ENCODE data around the gene IST1.

IST1 gene

GRCh38 chr16:71878911-71879310, 16.4 kb upstream of the IST1 start:
- H3K27ac ChIP-seq: no peak overlapping the region
- H3K4me3 ChIP-seq: no peak overlapping the region
- TF ChIP-seq, protein P1, sequence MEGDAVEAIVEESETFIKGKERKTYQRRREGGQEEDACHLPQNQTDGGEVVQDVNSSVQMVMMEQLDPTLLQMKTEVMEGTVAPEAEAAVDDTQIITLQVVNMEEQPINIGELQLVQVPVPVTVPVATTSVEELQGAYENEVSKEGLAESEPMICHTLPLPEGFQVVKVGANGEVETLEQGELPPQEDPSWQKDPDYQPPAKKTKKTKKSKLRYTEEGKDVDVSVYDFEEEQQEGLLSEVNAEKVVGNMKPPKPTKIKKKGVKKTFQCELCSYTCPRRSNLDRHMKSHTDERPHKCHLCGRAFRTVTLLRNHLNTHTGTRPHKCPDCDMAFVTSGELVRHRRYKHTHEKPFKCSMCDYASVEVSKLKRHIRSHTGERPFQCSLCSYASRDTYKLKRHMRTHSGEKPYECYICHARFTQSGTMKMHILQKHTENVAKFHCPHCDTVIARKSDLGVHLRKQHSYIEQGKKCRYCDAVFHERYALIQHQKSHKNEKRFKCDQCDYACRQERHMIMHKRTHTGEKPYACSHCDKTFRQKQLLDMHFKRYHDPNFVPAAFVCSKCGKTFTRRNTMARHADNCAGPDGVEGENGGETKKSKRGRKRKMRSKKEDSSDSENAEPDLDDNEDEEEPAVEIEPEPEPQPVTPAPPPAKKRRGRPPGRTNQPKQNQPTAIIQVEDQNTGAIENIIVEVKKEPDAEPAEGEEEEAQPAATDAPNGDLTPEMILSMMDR (IDR thresholded peaks at IDR 0.05): no peak
- no peak for DNase-seq (ENCODE audit: low spot score)

- TF ChIP-seq, protein P1 (IDR thresholded peaks at IDR 0.05): no peak
- H3K4me3 ChIP-seq: no peak overlapping the region
- no peak overlapping the region for H3K27ac ChIP-seq
- DNase-seq (ENCODE audit: low spot score): no peak
These were observed 15.2 kb upstream of the IST1 start for GRCh38 chr16:71880176-71880575.

DNA sequence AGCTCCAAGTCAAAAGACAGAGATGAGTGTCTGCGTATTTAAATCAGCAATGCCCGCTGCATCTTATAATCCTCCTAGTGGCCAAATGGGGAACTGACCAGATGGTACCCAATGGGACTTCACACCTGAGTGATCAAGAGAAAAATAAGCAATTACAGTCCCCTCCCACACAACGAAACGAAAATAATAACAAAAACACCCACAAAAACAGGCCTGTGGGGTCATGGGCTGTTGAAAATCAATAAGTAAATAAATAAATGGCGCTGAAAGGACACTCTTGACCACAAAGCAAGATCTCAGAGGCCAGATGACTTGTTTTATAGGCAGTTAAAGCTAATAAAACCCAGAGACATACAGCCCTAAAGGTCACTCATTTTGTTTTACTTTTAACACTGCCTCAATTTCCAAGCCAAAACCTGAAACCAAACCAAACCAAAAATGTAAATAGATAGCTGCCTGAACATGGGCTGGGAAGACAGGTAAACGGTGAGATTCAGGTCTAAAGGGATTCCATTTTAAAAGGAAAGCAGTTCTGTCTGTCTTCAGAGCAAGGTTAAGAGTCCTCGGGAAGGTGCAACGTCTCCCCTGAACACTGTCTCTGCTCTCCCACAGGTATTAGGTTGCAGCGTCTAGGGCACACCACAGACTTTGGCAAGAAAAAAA, 12.7 kb upstream of the IST1 start:
- TF ChIP-seq, protein P1 (IDR thresholded peaks at IDR 0.05): peak; percentile 78
- no peak for DNase-seq (ENCODE audit: low spot score)
- H3K27ac ChIP-seq: peak overlapping the region; percentile 89 to 95
- H3K4me3 ChIP-seq: peak overlapping the region; percentile 84

- TF ChIP-seq, protein P1 (IDR thresholded peaks at IDR 0.05): no peak
- Histone ChIP-seq H3K27ac (peak overlapping the region; percentile 89 to 95), H3K4me3 (peak overlapping the region; percentile 84)
- no peak for DNase-seq (ENCODE audit: low spot score)
These were observed 12.0 kb upstream of the IST1 start for GRCh38 chr16:71883168-71883848.

- peak; percentile 83 for DNase-seq (ENCODE audit: low spot score)
- Histone ChIP-seq H3K4me3 (peak within 1 kb of the TSS; percentile 84), H3K27ac (peak within 1 kb of the TSS; percentile 89 to 95)
- TF ChIP-seq, protein P1 (IDR thresholded peaks at IDR 0.05): no peak
These were observed 11.3 kb upstream of the IST1 start, which contains the start of gene ZNF821 for GRCh38 chr16:71883849-71884638. Gene ZNF821, minus strand, starts transcription at chr16:71884182. Its CDS starts 4,236 bp downstream, at chr16:71879946.

GRCh38 chr16:71885261-71885650, 10.1 kb upstream of the IST1 start:
- H3K27ac ChIP-seq: no peak overlapping the region

More at GRCh38 chr16:71885261-71885650, 10.1 kb upstream of the IST1 start:
- TF ChIP-seq, protein P1 (IDR thresholded peaks at IDR 0.05): no peak
- no peak overlapping the region for H3K4me3 ChIP-seq
- DNase-seq (ENCODE audit: low spot score): no peak

All from coronary artery (tissue), 2 donors.